Activated T-cell treated with anti-CD3 and anti-CD28 coated beads, Interleukin-2, amount 50 U/mL, for 48 hours (primary cell): ENCODE data around the gene APOBEC3C.
"Not testable (repeated sequence)": the region's sequence is repeated elsewhere in the genome, so short reads cannot be mapped to it uniquely, and the experiment has no call there.

Experiments used
- DNase-seq, 2 experiments: peaks; one replicate each; pipeline ENCODE4 v3.0.0-alpha.2; 2020

APOBEC3C gene

DNA sequence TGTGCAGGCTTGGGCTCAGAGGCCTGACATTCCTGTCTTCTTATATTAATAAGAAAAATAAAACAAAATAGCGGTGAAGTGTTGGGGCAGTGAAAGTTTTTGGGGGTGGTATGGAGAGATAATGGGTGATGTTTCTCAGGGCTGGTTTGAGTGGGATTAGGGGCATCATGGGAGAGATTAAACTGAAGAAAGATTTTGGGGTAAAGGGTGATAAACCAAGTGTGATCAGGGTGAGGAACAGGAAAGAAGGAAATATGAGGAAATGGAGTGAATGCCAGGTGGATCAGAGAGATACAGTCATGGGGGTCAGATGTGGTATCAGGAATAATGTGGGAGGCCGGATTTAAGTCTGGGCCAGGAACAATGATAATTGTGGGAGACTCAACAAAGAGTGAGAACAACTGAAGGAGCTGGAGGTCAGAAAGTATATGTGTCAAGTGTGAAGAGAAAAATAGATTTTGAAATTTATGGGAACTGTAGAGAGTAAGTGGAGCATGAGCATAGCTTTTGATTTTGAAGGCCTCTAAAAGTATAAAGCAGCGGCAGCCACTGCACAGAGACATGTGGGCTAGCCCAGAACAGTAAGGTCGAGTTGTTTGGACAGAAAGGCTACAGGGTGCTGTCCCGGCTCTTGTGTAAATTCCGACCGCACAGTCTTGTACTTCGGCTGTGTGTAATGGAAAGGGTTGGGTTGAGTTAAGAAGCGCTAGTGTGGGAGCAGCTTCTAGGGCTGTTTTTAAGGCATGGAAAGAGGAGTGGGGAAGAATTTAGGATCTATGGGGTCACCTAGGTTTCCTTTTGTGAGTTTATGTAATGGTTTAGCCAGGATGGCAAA is 52.6 kb downstream of the APOBEC3C start:
- DNase-seq, result not testable (repeated sequence)

DNA sequence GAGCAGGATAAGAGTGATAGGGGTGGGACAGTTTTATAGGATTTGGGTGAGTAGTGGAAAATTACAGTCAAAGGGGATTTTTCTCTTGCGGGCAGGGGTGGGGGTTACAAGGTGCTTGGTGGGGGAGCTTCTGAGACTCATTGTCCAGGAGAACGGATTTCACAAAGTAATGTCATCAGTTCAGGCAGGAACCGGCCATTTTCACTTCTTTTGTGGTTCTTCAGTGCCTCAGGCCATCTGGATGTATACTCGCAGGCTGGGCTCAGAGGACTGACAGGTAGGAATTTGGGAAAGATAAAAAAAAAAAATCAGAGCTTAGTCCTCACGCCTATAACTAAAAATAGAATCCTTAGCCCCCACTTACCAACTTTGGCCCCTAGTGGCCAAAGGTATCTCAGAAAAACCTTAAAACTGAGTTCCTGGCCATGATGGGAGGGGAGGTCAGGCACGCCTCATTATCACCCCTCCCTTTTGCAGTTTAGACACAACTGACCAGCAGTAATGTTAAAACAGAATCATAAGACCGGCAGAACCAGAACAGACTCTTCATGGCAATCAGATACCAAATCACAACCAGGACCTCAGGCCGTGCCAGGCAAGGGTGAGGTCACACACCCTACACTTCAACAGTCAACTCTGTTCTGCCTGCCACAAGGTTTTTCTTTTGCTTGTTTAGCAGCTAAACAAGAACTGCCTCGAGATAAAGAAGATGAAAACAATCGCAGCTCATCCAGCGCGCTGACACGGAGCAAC is 54.2 kb downstream of the APOBEC3C start:
- DNase-seq, result no peak
